ENCODE data around the gene RAB32.

RAB32 gene

DNA sequence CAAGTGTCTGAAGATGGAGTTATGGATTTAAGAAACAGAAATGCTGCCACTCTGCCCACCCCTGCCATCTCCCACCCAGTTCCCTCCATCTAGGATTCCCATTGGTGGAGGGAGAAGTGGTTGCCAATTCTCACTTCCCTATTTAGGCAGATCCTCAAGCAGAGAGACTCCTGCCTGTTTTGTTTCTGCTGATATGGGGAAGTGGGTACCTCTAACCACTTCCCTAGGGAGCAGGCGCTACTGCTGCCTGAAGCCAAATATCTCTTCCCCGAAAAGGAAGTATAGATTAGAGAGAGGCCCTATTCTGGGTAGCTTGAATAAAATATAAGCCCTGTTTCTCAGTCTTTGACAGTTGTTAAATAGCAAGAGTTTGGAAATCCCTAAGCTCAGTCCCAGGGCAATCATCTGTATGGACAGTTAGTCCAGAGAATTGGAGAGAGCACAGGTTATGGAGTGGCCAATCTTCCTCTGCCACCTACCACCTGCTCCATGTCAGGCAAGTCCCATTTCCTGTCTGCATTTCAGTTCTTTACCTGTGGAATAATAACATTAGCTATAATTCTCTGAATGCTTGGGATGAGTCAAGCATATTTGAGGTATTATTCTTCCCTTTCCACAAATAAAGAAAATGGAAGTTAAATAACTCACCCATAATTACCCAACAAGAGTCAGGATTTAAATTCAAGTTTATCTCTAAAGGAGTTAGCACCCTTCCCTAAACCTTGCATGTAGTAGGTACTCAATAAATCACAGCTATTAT, 52.5 kb downstream of the RAB32 start:
- TF ChIP-seq ZNF274 (IDR thresholded peaks at IDR 0.05; ENCODE audit: low read depth, low read length): no peak
- no peak overlapping the region for H3K4me3 ChIP-seq (ENCODE audit: low read length)

DNA sequence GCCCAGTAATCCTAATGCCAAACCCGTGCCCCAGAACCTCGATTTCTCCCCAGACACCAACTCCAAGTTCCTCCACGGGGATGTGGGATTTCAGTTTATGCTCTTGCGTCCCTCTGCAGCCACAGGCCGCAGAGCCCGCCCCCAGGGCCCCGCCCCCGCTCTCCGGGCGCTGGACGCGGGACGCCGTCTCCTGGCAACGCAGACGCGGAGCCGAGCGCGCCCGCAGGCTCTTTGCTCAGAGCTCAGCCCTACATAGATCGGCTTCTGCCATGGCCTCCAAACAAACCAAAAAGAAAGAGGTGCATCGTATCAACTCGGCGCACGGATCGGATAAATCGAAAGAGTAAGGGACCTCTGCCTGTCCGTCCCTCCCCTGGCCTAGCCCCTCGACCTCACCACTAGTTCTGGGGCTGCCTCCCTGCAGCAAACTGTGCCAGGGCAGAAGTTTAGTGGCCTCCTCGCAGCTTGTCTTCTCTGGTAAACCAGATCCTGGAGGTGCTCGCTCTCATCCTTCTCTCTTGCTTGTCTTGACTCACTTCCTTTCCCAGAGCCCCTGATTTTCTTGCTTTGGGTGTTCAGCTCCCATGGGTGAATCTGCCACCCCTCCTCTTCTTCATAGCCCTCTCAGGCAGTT, 55.3 kb downstream of the RAB32 start, which contains the start of gene ADGB:
Gene ADGB (plus strand): TSS at position 201 of the 634 bp plus-strand sequence. CDS start 69 bp downstream, at position 270.
- no peak for TF ChIP-seq ZNF274 (IDR thresholded peaks at IDR 0.05; ENCODE audit: low read depth, low read length)
- no peak within 1 kb of the TSS for H3K4me3 ChIP-seq (ENCODE audit: low read length)

DNA sequence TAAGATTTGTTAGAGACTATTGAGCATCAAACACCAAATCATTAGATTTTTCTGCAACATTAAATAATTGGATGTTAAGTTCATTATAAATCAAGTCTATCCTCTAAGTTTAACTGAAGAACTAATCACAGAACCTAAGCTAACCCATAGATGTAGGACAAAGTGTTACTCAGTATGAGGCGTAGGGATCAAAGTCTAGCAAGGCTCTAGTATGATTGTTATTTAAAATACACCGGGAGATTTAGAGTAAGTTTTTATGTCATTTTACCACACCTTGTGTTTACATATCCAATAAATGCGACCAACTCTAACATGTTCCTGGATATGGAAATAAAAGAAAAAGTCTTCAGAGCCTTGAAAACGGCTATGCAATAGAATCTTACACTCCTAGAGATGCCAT, 57.7 kb downstream of the RAB32 start:
- no peak overlapping the region for H3K4me3 ChIP-seq (ENCODE audit: low read length)
- no peak for TF ChIP-seq ZNF274 (IDR thresholded peaks at IDR 0.05; ENCODE audit: low read depth, low read length)

DNA sequence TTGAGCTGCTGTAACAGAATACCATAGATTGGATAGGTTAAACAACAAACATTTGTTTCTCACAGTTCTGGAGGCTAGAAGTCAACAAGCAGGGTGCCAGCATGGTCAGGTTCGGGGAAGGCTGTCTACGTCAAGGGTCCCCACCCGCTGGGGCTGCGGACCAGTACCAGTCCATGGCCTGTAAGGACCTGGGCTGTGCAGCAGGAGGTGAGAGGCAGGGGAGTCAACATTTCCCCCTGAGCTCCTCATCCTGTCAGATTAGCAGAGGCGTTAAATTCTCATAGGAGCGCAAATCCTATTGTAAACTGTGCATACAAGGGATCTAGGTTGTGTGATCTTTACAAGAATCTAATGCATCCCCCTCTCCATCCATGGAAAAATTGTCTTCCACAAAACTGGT, 58.9 kb downstream of the RAB32 start:
- TF ChIP-seq ZNF274 (IDR thresholded peaks at IDR 0.05; ENCODE audit: low read depth, low read length): no peak
- no peak overlapping the region for H3K4me3 ChIP-seq (ENCODE audit: low read length)
